Tibial nerve (tissue), 4 donors: Measurements from ENCODE around the gene FHL1. TPM values are rescaled to one million over a fixed set of nuclear protein-coding genes. Genes with fewer than 3 reads are reported as not detected.

ENCODE experiments used
- DNase-seq, 2 donors: peaks; one replicate each; pipeline ENCODE4 v3.0.0-alpha.2; 2019; ENCODE audit warnings: low spot score in 2 of 2
- H3K27ac ChIP-seq, 4 donors: fragments of 200-600 bp; sonication (generic) in 3 of 4; one replicate each; pipeline ENCODE4 v1.5.1; 2017 to 2019; ENCODE audit warnings: mild to moderate bottlenecking in 1 of 4
- H3K27me3 ChIP-seq, 2 donors: fragments of 200-600 bp; sonication (generic) in 1 of 2; one replicate each; pipeline versions ENCODE4 v1.5.1 to v1.6.0; 2017 to 2019
- H3K36me3 ChIP-seq, 3 donors: fragments of 200-600 bp; sonication (generic); one replicate each; pipeline ENCODE4 v1.5.1; 2018 to 2019
- H3K4me1 ChIP-seq, 4 donors: fragments of 200-600 bp; sonication (generic) in 3 of 4; one replicate each; pipeline ENCODE4 v1.5.1; 2017 to 2019
- H3K4me3 ChIP-seq, 4 donors: fragments of 200-600 bp; sonication (generic) in 3 of 4; one replicate each; pipeline ENCODE4 v1.5.1; 2017 to 2019; ENCODE audit warnings: mild to moderate bottlenecking in 1 of 4, moderate library complexity in 1 of 4
- H3K9me3 ChIP-seq, 4 donors: fragments of 200-600 bp; sonication (generic) in 3 of 4; one replicate each; pipeline ENCODE4 v1.5.1; 2017 to 2019
- EP300 ChIP-seq, 2 donors: sonication (generic); formaldehyde crosslinking; IDR thresholded peaks; one replicate each; pipeline ENCODE4 v1.6.1; 2017; ENCODE audit warnings: antibody characterized with exemption in 2 of 2, mild to moderate bottlenecking in 1 of 2
- POLR2A ChIP-seq, 2 donors: fragments of 450-650 bp; IDR thresholded peaks; one replicate each; pipeline ENCODE4 v1.6.1; 2017; ENCODE audit warnings: antibody characterized with exemption in 2 of 2, mild to moderate bottlenecking in 2 of 2, moderate library complexity in 2 of 2
- WGBS, 2 donors: methylation state at CpG; one replicate each; pipeline ENCODE4 v1.1.5; 2018; 5-methylcytosine and 5-hydroxymethylcytosine counted together
- total RNA-seq, 4 donors: library from RNA; depleted of rRNA; stranded (reverse); fragments of >200 nt; gene quantifications; one replicate each; pipeline ENCODE4 v1.1.0, GENCODE V29; 2016
- TF ChIP-seq, protein P1 (sequence below), 5 experiments: fragments of 200-600 bp in 3 of 5; fragments of 450-650 bp in 2 of 5; sonication (generic) in 3 of 5; IDR thresholded peaks; one replicate each; pipeline ENCODE4 v1.5.1; 2016 to 2019; ENCODE audit warnings: antibody characterized with exemption in 5 of 5, mild to moderate bottlenecking in 3 of 5, moderate library complexity in 2 of 5

Gene FHL1
- total RNA-seq, 4 donors from 2014 or later: 246 to 749 (median 333) TPM

DNA sequence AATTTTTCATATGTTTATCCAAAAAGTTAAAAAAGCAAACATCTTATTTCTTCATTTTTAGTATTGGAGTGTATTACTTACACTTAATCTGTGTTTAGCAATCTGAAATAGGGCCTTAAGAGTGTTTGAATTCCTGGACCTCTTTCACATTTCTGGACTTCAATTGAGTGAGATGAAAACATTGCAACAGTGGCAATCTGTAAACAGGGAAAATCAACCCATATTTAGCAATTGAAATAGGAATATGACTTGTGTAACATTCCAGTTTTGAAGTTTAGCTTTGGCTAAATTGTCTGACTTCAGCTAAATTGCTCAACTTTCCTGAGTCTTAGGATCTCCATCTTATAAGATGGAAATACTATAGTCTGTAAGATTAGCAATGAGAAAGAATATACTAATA, 34.6 kb upstream of the FHL1 start:
- peak overlapping the region in 1 of 4 donors; percentile 37 for H3K27ac ChIP-seq
- H3K36me3 ChIP-seq: no peaks in the 10 kb centered on the region
- H3K27me3 ChIP-seq: no peaks in the 10 kb centered on the region
- no peak for DNase-seq
- TF ChIP-seq, protein P1, sequence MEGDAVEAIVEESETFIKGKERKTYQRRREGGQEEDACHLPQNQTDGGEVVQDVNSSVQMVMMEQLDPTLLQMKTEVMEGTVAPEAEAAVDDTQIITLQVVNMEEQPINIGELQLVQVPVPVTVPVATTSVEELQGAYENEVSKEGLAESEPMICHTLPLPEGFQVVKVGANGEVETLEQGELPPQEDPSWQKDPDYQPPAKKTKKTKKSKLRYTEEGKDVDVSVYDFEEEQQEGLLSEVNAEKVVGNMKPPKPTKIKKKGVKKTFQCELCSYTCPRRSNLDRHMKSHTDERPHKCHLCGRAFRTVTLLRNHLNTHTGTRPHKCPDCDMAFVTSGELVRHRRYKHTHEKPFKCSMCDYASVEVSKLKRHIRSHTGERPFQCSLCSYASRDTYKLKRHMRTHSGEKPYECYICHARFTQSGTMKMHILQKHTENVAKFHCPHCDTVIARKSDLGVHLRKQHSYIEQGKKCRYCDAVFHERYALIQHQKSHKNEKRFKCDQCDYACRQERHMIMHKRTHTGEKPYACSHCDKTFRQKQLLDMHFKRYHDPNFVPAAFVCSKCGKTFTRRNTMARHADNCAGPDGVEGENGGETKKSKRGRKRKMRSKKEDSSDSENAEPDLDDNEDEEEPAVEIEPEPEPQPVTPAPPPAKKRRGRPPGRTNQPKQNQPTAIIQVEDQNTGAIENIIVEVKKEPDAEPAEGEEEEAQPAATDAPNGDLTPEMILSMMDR (IDR thresholded peaks at IDR 0.05): no peak
- TF ChIP-seq EP300 (IDR thresholded peaks at IDR 0.05): peak in 1 of 2 donors; percentile 31
- H3K4me3 ChIP-seq: no peak overlapping the region
- H3K4me1 ChIP-seq: no peaks in the 10 kb centered on the region
- no peaks in the 10 kb centered on the region for H3K9me3 ChIP-seq

DNA sequence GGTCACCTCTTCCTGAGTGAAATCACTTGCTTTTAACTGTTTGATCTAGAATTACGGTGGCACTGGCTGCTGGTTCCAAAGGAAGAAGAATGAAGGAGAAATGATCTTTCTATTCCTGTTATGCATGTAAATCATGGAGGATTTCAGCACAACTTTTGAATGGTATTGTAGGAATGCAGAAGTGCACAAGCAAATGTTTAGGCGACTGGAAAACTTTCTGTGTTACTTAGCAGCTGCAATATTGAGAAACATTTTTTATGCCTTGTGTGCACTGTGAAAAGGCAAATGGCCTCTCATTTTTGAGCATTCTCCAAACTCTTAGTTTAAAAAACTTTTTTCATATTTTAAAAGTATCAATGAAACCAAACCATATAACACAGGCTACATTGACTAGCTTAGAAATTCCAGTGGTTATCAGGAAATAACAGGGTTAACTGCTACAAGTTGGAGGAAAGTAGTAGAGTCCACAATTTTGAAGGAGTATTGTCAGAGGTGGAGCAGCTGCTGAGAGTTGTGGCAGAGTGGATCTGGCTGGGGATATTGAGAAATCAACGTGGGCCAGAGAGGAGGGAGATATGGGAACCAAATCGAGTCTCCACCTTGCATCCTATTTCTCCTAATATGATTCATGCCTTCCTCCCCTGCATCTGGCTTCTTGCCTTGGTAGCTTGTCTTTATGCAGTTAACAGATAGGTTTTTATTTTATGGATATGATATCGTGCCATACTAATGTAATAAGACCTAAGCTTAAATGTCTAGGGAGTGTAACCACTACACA, 32.0 kb upstream of the FHL1 start:
- no peak overlapping the region for H3K4me3 ChIP-seq
- 41 to 47% methylated on average over 5 of the region's 5 CpGs for WGBS, 2 donors

GRCh38 chrX:136115904-136116297, 31.4 kb upstream of the FHL1 start:
- no peak overlapping the region for H3K27ac ChIP-seq
- H3K36me3 ChIP-seq: no peaks in the 10 kb centered on the region
- no peaks in the 10 kb centered on the region for H3K4me1 ChIP-seq
- 62 to 66% methylated on average over 3 of the region's 3 CpGs for WGBS, 2 donors
- no peaks in the 10 kb centered on the region for H3K9me3 ChIP-seq
- H3K27me3 ChIP-seq: no peaks in the 10 kb centered on the region
- H3K4me3 ChIP-seq: no peak overlapping the region
- TF ChIP-seq, protein P1 (IDR thresholded peaks at IDR 0.05): no peak
- no peak for TF ChIP-seq EP300 (IDR thresholded peaks at IDR 0.05)
- TF ChIP-seq POLR2A (IDR thresholded peaks at IDR 0.05): no peak
- no peak for DNase-seq

More for the DNA sequence above, 32.0 kb upstream of the FHL1 start:
- H3K36me3 ChIP-seq: no peaks in the 10 kb centered on the region
- H3K4me1 ChIP-seq: no peaks in the 10 kb centered on the region
- DNase-seq: no peak
- no peaks in the 10 kb centered on the region for H3K27me3 ChIP-seq
- TF ChIP-seq EP300 (IDR thresholded peaks at IDR 0.05) (no peak), POLR2A (IDR thresholded peaks at IDR 0.05) (no peak)
- TF ChIP-seq, protein P1 (IDR thresholded peaks at IDR 0.05): no peak
- peak overlapping the region in 2 of 4 donors; percentile 7 to 50 for H3K27ac ChIP-seq
- no peaks in the 10 kb centered on the region for H3K9me3 ChIP-seq

- no peak overlapping the region for H3K27ac ChIP-seq
- no peaks in the 10 kb centered on the region for H3K9me3 ChIP-seq
- H3K4me1 ChIP-seq: peaks cover 0 to 4% (median 0%) of the 10 kb centered on the region in 4 donors
- no peak for TF ChIP-seq EP300 (IDR thresholded peaks at IDR 0.05)
- TF ChIP-seq, protein P1 (IDR thresholded peaks at IDR 0.05): no peak
- TF ChIP-seq POLR2A (IDR thresholded peaks at IDR 0.05): no peak
- H3K36me3 ChIP-seq: no peaks in the 10 kb centered on the region
- DNase-seq: no peak
- WGBS, 2 donors: 29 to 38% methylated on average over 1 of the region's 1 CpG
- H3K27me3 ChIP-seq: no peaks in the 10 kb centered on the region
- H3K4me3 ChIP-seq: no peak overlapping the region
These were observed 25.5 kb upstream of the FHL1 start for GRCh38 chrX:136121788-136122187.

DNA sequence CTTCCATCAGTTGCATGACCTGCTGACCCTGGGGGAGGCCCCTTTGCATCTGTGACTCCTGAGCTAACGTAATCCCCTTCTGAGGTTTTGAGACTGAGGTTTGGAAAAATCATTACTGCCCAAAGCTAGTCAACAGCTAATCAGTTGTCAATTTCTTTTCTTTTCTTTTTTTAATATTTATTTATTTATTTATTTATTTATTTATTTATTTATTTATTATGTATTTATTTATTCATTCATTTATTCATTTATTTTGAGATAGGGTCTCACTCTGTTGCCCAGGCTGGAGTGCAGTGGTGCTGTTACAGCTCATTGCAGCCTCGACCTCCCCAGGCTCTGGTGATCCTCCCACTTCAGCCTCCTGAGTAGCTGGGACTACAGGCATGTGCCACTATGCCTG, 25.1 kb upstream of the FHL1 start:
- Histone ChIP-seq H3K27ac (no peak overlapping the region), H3K36me3 (no peaks in the 10 kb centered on the region), H3K4me1 (peaks cover 0 to 5% (median 0%) of the 10 kb centered on the region in 4 donors), H3K27me3 (no peaks in the 10 kb centered on the region), H3K9me3 (no peaks in the 10 kb centered on the region), H3K4me3 (no peak overlapping the region)
- 60 to 77% methylated on average over 2 of the region's 2 CpGs for WGBS, 2 donors
- TF ChIP-seq EP300 (IDR thresholded peaks at IDR 0.05): no peak
- TF ChIP-seq, protein P1 (IDR thresholded peaks at IDR 0.05): no peak
- TF ChIP-seq POLR2A (IDR thresholded peaks at IDR 0.05): no peak
- DNase-seq: no peak
